Measurements from ENCODE around the gene RCC2.

RCC2 gene

DNA sequence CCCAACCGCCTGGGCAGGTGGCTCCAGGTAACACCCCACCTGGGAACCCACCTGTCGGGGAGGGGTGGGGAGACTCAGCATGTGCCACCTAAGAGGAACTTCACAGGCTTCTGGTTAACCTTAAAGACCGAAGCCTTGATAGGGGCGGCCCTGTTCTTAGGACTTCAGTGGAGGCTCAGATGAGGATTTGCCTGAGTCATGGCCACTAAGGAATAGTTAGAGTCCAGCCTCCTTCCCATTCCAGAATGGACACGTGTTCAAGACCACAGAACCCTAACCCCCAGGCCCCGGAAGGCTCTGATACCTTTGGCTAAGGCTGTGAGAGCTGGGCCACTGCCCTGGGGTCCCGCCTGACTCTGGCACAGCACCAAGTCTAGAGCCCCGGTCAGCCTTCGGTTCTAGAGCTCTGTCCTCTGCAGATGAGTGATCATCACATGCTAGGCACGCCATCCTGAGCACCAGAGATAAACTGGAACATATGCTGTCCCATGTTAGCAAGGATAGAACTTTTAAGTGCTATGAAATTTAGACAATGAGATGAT lies 47.2 kb downstream of the RCC2 start:
- no peak for ATAC-seq
- TF ChIP-seq PPARA (CRISPR knock-in tag; IDR thresholded peaks at IDR 0.05; ENCODE audit: borderline replicate concordance) (no peak), ESRRG (CRISPR knock-in tag; IDR thresholded peaks at IDR 0.05) (no peak), CSDC2 (CRISPR knock-in tag; IDR thresholded peaks at IDR 0.05) (no peak), ISL1 (CRISPR knock-in tag; IDR thresholded peaks at IDR 0.05) (no peak), ZC3H10 (CRISPR knock-in tag; IDR thresholded peaks at IDR 0.05) (no peak), ARNTL (CRISPR knock-in tag; IDR thresholded peaks at IDR 0.05; ENCODE audit: borderline replicate concordance, low read depth) (no peak), BACH2 (CRISPR knock-in tag; IDR thresholded peaks at IDR 0.05; ENCODE audit: borderline replicate concordance) (no peak), OSR1 (CRISPR knock-in tag; IDR thresholded peaks at IDR 0.05) (no peak), RARB (CRISPR knock-in tag; IDR thresholded peaks at IDR 0.05) (no peak), ZNF70 (CRISPR knock-in tag; IDR thresholded peaks at IDR 0.05) (no peak), SNAI2 (CRISPR knock-in tag; IDR thresholded peaks at IDR 0.05) (no peak), ZNF565 (CRISPR knock-in tag; conservative IDR thresholded peaks at IDR 0.05; ENCODE audit: low read depth) (no peak), GLIS3 (CRISPR knock-in tag; IDR thresholded peaks at IDR 0.05) (no peak), TCF4 (CRISPR knock-in tag; IDR thresholded peaks at IDR 0.05; ENCODE audit: borderline replicate concordance) (no peak), TOX (CRISPR knock-in tag; IDR thresholded peaks at IDR 0.05; ENCODE audit: borderline replicate concordance) (no peak), ZNF8 (CRISPR knock-in tag; IDR thresholded peaks at IDR 0.05) (no peak)
- TF ChIP-seq, protein P1, sequence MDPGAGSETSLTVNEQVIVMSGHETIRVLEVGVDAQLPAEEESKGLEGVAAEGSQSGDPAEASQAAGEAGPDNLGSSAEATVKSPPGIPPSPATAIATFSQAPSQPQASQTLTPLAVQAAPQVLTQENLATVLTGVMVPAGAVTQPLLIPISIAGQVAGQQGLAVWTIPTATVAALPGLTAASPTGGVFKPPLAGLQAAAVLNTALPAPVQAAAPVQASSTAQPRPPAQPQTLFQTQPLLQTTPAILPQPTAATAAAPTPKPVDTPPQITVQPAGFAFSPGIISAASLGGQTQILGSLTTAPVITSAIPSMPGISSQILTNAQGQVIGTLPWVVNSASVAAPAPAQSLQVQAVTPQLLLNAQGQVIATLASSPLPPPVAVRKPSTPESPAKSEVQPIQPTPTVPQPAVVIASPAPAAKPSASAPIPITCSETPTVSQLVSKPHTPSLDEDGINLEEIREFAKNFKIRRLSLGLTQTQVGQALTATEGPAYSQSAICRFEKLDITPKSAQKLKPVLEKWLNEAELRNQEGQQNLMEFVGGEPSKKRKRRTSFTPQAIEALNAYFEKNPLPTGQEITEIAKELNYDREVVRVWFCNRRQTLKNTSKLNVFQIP (CRISPR knock-in tag; IDR thresholded peaks at IDR 0.05; ENCODE audit: borderline replicate concordance, low read depth) = no peak
- TF ChIP-seq, protein P2, sequence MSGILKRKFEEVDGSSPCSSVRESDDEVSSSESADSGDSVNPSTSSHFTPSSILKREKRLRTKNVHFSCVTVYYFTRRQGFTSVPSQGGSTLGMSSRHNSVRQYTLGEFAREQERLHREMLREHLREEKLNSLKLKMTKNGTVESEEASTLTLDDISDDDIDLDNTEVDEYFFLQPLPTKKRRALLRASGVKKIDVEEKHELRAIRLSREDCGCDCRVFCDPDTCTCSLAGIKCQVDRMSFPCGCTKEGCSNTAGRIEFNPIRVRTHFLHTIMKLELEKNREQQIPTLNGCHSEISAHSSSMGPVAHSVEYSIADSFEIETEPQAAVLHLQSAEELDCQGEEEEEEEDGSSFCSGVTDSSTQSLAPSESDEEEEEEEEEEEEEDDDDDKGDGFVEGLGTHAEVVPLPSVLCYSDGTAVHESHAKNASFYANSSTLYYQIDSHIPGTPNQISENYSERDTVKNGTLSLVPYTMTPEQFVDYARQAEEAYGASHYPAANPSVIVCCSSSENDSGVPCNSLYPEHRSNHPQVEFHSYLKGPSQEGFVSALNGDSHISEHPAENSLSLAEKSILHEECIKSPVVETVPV (CRISPR knock-in tag; IDR thresholded peaks at IDR 0.05) = no peak
- TF ChIP-seq, protein P3, sequence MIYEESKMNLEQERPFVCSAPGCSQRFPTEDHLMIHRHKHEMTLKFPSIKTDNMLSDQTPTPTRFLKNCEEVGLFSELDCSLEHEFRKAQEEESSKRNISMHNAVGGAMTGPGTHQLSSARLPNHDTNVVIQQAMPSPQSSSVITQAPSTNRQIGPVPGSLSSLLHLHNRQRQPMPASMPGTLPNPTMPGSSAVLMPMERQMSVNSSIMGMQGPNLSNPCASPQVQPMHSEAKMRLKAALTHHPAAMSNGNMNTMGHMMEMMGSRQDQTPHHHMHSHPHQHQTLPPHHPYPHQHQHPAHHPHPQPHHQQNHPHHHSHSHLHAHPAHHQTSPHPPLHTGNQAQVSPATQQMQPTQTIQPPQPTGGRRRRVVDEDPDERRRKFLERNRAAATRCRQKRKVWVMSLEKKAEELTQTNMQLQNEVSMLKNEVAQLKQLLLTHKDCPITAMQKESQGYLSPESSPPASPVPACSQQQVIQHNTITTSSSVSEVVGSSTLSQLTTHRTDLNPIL (CRISPR knock-in tag; IDR thresholded peaks at IDR 0.05; ENCODE audit: low read depth) = no peak
- TF ChIP-seq, protein P4, sequence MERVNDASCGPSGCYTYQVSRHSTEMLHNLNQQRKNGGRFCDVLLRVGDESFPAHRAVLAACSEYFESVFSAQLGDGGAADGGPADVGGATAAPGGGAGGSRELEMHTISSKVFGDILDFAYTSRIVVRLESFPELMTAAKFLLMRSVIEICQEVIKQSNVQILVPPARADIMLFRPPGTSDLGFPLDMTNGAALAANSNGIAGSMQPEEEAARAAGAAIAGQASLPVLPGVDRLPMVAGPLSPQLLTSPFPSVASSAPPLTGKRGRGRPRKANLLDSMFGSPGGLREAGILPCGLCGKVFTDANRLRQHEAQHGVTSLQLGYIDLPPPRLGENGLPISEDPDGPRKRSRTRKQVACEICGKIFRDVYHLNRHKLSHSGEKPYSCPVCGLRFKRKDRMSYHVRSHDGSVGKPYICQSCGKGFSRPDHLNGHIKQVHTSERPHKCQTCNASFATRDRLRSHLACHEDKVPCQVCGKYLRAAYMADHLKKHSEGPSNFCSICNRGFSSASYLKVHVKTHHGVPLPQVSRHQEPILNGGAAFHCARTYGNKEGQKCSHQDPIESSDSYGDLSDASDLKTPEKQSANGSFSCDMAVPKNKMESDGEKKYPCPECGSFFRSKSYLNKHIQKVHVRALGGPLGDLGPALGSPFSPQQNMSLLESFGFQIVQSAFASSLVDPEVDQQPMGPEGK (CRISPR knock-in tag; IDR thresholded peaks at IDR 0.05; ENCODE audit: borderline replicate concordance) = no peak

DNA sequence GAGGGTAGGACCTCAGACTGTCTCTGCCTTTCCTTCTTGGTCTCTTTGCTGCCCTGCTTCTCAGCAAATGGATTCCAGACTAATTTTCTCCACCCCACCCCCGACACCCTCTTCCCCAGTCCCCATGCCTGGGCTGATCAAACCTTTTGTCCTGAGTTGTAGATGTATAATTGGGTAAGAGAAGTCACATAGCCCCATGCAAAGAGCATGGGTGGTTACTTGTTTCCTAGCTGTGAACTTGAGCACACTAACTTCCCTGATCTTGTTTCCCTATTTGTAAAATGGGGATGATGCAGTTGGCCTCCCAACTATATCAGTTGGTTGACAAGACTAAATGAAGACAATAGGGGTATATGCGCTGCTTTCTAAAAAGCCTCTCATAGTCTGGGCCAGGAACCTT lies 58.3 kb downstream of the RCC2 start:
- no peak for TF ChIP-seq ZNF8 (CRISPR knock-in tag; IDR thresholded peaks at IDR 0.05)
- ATAC-seq = no peak

DNA sequence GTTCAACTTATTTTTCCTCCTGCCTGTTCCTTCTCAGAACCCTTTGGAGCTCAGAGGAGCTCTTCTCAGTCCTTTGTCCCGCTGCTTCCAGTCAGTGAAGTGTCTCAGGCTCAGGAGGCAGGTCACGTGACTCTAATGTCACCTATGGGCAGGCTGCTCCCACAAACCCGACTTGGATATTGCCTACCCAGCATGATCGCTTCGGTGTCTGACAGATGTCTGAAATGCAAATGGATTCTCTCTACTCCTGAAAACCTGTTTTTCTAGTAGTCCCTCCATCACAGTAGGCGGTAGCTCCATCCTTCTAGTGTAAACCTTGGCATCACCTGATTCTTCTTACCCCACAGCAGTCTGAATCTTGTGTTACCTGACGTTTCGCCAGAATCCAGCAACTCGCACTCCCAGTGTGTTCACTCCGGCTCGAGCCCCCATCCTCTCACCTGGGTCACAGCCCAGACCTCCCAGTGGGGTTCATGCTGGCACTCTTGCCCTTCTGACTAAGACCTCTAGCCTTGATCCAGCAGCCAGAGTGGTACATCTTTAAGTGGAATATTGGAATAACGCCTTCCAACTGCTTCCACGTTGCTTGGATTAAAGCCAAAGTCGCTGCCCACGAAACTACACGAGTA lies 62.0 kb downstream of the RCC2 start:
- no peak for TF ChIP-seq ZFP30 (CRISPR knock-in tag; IDR thresholded peaks at IDR 0.05)
- TF ChIP-seq, protein P1 (CRISPR knock-in tag; IDR thresholded peaks at IDR 0.05; ENCODE audit: borderline replicate concordance, low read depth) = no peak
- TF ChIP-seq, protein P4 (CRISPR knock-in tag; IDR thresholded peaks at IDR 0.05; ENCODE audit: borderline replicate concordance) = no peak
- ATAC-seq = no peak
